NCI-H2107 treated with DMSO at 0.1 percent for 48 hours (cell line): ENCODE measurements around the gene MKRN2.
"Not testable (repeated sequence)": the region's sequence is repeated elsewhere in the genome, so short reads cannot be mapped to it uniquely, and the experiment has no call there.

Experiments
- DNase-seq: peaks from one replicate; lab custom pipeline; 2025; ENCODE audit not compliant: unreplicated experiment; lab: John Stamatoyannopoulos, UW

MKRN2 gene, protein sequence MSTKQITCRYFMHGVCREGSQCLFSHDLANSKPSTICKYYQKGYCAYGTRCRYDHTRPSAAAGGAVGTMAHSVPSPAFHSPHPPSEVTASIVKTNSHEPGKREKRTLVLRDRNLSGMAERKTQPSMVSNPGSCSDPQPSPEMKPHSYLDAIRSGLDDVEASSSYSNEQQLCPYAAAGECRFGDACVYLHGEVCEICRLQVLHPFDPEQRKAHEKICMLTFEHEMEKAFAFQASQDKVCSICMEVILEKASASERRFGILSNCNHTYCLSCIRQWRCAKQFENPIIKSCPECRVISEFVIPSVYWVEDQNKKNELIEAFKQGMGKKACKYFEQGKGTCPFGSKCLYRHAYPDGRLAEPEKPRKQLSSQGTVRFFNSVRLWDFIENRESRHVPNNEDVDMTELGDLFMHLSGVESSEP

DNA sequence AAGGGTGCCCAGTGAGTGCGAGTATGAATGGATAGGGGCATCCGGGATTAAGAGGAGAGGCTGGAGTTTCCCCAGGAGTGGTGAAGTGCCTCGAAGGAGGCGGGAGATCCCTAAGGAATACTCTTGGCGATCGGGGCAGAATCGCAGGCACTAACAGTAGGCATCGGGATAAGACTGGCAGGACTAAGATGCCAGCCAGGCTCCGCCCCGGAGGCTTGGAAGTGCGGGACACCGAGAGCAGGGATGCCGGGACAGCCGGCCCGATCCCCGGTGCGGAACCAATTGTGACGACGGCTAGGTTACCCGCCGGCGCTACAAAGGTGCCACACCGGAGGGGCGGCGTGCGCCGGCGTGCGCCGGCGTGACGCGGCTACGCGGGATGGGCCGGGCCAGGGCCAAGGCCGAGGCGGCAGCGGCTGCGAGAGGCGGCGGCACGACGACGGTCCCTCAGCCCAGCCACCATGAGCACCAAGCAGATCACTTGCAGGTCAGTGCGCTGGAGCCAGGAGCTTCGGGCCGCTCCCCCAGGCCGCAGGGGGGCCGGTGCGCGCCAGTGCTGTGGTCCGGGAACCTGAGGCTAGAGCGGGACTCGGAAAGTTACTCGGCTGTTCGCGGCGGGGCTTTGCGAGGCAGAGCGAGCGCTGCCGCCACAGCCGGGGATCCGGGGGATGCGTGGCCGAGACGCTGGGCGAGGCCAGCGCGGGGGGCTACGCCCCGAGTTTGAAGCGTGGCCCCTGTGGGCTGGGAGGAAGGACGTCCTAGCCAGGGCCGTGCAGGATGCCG, at the start of gene MKRN2:
Gene MKRN2 (plus strand): TSS at position 398 of the 783 bp plus-strand sequence. CDS start 64 bp downstream, at position 462.
- DNase-seq, result no peak

DNA sequence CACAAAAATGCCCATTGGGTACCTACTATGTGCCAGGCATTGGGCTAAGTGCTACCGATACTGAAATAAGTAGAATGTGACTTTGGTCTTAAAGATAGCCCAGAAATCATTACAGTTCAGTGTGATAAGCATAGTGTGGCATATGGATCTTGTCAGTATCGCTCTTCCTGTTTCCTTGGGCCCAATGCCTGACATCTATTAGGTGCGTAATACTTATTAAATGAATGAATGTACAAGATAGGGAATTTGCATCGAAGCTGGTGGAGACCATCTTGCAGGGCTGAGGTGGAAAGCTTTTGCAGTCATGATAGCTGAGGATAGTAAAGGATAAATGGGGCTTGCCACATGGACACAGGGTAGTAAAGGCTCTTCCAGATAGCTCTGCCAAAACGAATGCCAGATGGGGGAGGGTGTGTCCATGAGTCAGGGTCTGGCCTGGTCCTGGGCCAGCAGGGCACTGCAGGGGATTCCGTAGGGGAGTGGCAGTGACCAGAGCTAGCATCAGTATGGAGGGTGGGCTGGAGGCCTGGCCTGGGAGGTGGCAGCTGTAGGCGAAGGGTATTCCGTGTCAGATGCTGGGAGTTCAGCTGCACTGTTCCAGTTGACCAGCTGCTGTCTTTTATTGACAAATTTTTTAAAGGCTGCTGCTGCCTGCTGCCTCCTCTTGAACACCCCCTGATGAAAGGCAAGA, 49.2 kb upstream of the MKRN2 start:
- no peak for DNase-seq

- peak; percentile 13 for DNase-seq
Measured at GRCh38 chr3:12508291-12508700, 48.6 kb upstream of the MKRN2 start.

DNA sequence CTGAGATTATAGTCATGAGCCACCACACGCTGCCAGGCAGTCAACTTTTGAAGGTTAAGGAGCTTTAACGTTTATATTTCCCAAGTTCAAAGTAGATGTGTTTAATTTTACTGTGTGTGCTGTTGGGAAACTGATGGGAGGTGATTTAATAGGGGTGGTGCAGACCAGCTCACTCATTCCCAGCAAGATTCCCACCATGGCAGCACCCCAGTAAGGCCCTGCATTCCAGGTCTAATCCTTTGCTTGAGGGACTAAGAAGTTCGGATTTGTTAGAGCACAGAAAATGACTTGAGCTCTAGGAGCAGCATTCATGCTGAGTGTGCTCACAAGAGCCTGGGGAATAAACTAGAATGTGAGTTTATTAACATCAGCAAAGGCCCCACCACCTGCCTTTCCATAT, 47.4 kb upstream of the MKRN2 start:
- no peak for DNase-seq

GRCh38 chr3:12512534-12513118, 44.3 kb upstream of the MKRN2 start:
- DNase-seq, result no peak

DNA sequence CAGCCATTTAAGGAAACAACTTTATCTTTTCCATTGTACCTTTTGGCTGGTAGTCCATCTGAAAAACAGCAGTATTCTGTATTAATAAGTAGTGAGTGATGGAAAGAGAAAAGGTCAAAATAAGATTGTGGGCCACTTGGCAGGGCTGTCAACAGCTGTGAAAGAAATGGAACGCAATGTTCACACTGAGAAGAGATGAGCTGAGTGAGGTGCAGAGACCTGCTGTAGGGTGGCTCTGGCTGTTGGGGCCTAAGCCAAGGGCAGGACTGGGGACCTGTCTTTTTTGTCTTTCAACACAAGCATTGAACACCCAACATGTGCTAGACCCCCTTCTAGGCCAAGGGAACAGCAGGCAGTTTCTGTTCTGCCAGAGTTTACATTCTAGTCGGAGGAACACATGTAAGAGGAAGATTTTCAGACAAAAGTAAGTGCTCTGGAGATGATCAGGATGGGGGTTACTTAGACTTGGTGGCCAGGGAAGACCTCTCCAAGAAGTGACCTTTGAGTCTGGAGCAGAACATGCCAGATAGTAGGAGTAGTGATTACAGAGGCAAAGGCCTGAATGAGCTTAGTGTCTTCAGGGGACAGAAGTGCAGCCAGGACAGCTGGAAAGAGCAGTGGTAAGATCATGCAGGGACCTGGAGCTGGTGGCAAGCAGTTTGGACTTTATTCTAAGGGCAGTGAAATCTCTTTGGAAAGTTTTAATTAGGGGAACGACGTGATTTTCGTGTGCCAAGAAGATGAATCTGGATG, 43.0 kb upstream of the MKRN2 start:
- no peak for DNase-seq

DNA sequence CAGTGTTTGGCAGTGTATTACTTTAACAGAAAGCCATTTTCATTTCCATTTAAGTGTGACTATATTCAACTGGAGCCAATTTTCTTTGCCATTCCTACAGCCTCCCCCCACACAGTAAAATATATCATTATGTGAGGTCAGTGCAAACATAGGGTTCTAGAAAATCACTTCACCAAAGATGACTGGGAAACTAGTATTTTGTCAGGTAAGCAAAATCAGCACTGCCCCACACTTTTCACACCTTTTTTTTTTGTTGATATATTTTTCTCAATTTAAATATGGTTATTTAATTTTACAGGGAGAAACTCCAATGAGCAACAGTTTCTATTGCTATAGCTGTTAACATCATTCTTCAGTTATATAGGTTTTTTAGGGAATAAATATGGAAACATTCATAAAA, 41.3 kb upstream of the MKRN2 start:
- DNase-seq, result no peak

DNA sequence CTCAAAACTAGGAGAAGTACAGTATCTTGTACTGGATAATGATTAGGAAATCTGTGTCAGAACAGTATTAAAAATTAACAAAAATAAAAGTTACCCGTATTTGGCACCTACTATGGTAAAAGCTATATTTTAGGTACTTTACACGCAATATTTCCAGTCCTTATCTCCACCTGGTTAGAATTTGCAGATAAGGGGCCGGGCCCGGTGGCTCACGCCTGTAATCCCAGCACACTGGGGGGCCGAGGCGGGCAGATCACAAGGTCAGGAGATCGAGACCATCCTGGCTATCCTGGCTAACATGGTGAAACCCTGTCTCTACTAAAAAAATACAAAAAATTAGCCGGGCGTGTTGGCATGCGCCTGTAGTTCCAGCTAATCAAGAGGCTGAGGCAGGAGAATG, 40.0 kb upstream of the MKRN2 start:
- DNase-seq, result no peak

DNA sequence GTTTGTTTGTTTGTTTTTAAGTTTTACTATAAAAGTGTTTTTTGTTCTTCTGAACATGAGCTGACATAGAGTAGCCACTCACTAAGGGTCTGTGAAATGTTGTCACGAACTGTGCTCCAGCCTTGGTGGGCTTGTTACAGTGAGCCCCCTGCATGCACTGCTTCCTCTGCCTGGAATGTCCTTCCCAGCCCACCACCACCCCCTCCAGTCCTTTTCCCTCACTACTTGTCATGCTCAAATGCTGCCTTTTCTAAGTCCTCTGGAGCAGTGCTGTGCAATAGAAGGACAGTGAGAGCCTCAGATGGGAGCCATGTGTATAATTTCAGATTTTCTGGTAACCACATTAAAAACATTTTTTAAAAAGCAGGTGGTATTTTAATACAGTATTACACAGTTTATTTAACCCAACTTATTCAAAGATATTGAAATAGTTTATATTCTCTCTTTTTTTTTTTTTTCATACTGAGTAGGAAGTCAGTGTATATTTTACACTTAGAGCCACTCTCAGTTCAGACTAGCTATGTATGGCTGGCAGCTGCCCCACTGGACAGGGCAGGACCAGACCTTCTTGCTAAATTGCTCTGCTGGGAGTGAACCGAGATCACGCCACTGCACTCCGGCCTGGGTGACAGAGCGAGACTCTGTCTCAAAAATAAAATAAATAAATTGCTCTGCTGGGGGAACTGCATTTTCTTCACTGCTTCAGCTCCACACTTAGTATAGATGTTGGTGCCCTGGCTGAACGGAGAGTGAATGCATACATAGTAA, 38.4 kb upstream of the MKRN2 start:
- no peak for DNase-seq

- DNase-seq, result no peak
Measured at GRCh38 chr3:12521010-12521409, 35.9 kb upstream of the MKRN2 start.

DNA sequence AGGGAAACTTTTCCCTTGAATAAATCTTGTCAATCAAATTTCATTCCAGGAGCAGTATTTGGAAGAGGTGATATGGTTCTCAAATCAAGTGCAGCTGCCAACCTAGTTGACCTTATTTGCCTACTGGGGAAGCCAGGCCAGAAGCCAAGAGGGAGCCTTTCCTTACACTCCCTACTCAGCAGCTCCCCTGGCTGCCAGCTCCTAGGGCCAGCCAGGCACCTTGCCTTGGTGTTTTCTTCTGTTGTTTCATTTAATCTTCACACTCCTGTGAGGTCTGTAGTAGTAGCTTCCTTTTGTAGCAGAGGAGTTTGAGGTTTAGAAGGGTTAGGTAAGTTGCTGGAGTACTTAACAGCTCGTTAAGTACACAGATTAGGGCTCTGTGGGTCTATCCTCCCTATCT, 34.2 kb upstream of the MKRN2 start:
- DNase-seq, result no peak

DNA sequence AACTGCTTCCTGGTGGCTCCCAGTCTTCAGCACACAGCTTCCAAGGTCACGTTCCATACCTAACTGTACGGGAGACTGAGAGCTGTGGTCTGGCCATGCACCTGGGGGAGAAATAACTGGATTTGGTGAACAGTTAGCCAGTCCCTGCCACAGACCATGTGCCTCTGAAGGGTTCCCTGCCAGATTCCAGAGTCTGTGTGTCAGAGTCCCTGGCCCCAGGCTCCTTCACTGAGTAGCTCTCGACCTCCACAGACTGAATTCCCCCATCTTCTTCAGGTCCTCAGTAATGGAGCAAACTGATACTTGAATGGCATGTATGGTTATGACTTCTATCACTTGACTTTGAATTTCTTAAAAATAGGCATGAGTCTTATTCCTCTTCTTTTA, 29.1 kb upstream of the MKRN2 start:
- no peak for DNase-seq

- no peak for DNase-seq
Measured at GRCh38 chr3:12532182-12532581, 24.7 kb upstream of the MKRN2 start.

DNA sequence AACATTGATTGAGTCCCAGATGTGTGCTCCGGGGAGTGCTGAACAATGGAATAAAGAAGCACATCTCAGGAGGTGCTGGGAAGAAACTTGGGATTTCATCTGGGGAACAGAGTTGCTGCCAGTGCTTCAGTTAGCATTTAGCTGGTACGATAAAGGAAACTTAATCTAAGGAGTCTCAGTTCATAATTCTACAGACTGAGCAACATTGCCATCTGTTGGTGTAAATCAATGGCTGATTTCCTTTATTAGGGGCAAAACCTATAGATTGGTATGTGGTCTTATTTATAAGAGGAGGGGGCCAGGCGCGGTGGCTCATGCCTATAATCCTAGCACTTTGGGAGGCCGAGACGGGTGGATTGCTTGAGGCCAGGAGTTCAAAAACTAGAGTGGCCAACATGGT, 20.5 kb upstream of the MKRN2 start:
- DNase-seq, result no peak

GRCh38 chr3:12541625-12542024, 15.3 kb upstream of the MKRN2 start:
- DNase-seq, result no peak

GRCh38 chr3:12543497-12543896, 13.4 kb upstream of the MKRN2 start:
- not testable (repeated sequence) for DNase-seq

DNA sequence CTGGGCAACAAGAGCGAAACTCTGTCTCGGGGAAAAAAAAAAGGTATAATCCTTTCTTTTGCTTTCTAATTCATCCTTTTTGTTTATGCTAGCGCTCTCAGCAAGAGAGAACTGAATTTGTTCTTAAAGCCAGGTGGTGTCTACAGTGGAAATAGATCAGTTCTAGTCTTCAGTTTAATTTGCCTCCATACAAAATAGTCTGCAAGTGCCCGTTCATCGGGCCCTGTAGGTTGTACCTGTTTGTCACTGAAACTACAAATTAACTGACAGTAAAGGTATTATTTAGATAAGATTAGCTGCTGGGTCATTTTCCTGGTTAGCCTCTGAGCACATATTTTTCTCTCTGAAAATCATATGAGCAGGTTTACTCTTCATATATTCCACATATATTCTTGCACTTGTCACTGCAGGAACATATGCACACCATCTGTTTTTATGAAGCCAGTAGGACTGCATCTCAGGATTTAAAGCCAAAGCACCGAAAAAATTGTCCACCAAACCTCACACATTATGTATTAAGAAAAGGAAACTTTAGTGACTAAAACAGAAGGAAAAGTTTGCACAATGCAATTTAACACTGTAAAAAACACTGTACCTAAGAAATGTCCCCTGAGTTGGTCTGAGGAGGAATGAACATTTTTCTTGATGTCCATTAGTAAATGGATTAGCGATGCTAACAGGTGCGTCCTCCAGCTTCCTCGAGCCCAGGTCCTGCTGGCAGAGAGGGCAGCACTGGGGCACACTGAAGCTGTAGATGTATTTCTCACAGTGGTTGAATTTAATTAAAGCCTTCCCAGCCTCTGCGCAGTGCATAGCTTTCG, 12.0 kb upstream of the MKRN2 start:
- no peak for DNase-seq

GRCh38 chr3:12545473-12545791, 11.5 kb upstream of the MKRN2 start, which contains the start of gene MKRN2OS:
MKRN2OS (minus strand) TSS chr3:12545499; CDS start chr3:12545464, 35 bp downstream.
- peak; percentile 56 for DNase-seq
